ENCODE data around the gene MEGF6.

The MEGF6 gene
- long read RNA-seq, partial matches to known transcripts: 2 of 2 reads
- long read RNA-seq, other reads (novel, unspliced or antisense): 0 of 2 reads

GRCh38 chr1:3611170-3612019, at the start of gene MEGF6:
Gene MEGF6 (minus strand): TSS chr1:3611508. CDS start chr1:3611268, 240 bp downstream.
- peaks cover 8% of the 10 kb centered on the region for H3K27me3 ChIP-seq (ENCODE audit: insufficient read depth, poor library complexity, severe bottlenecking)
- DNase-seq (ENCODE audit: low read depth in 1 of 2, low spot score in 1 of 2): peak in 1 of 2 experiments; percentile 65
- peak within 1 kb of the TSS; percentile 12; the same call in 1 of the 2 replicates for H3K4me3 ChIP-seq (replicated peaks; ENCODE audit: insufficient read depth, low read length)
- H3K27ac ChIP-seq (replicated peaks): peak within 1 kb of the TSS; percentile 50
- no peak for TF ChIP-seq CTCF (IDR thresholded peaks at IDR 0.05; ENCODE audit: insufficient read depth, low read length)
- TF ChIP-seq POLR2AphosphoS5 (IDR thresholded peaks at IDR 0.05; ENCODE audit: low read depth): no peak
- TF ChIP-seq REST (IDR thresholded peaks at IDR 0.05; ENCODE audit: insufficient replicate concordance, low read depth): no peak
- no peak for TF ChIP-seq GABPA (IDR thresholded peaks at IDR 0.05; ENCODE audit: low read depth)
- TF ChIP-seq SPI1 (IDR thresholded peaks at IDR 0.05; ENCODE audit: borderline replicate concordance, low read depth): no peak

GRCh38 chr1:3660704-3661103, 49.4 kb upstream of the MEGF6 start:
- H3K27me3 ChIP-seq (ENCODE audit: insufficient read depth, poor library complexity, severe bottlenecking): peaks cover 12% of the 10 kb centered on the region
- no peak overlapping the region for H3K27ac ChIP-seq (replicated peaks)
- TF ChIP-seq POLR2AphosphoS5 (IDR thresholded peaks at IDR 0.05; ENCODE audit: low read depth) (no peak), SPI1 (IDR thresholded peaks at IDR 0.05; ENCODE audit: borderline replicate concordance, low read depth) (no peak), REST (IDR thresholded peaks at IDR 0.05; ENCODE audit: insufficient replicate concordance, low read depth) (no peak), CTCF (IDR thresholded peaks at IDR 0.05; ENCODE audit: insufficient read depth, low read length) (no peak), GABPA (IDR thresholded peaks at IDR 0.05; ENCODE audit: low read depth) (no peak)
- DNase-seq (ENCODE audit: low read depth in 1 of 2, low spot score in 1 of 2): no peak
- H3K4me3 ChIP-seq (replicated peaks; ENCODE audit: insufficient read depth, low read length): no peak overlapping the region

- no peak overlapping the region for H3K27ac ChIP-seq (replicated peaks)
- no peak for DNase-seq (ENCODE audit: low read depth in 1 of 2, low spot score in 1 of 2)
- H3K4me3 ChIP-seq (replicated peaks; ENCODE audit: insufficient read depth, low read length): no peak overlapping the region
- peaks cover 26% of the 10 kb centered on the region for H3K27me3 ChIP-seq (ENCODE audit: insufficient read depth, poor library complexity, severe bottlenecking)
- TF ChIP-seq SPI1 (IDR thresholded peaks at IDR 0.05; ENCODE audit: borderline replicate concordance, low read depth): no peak
- TF ChIP-seq GABPA (IDR thresholded peaks at IDR 0.05; ENCODE audit: low read depth): no peak
- TF ChIP-seq CTCF (IDR thresholded peaks at IDR 0.05; ENCODE audit: insufficient read depth, low read length): no peak
- TF ChIP-seq POLR2AphosphoS5 (IDR thresholded peaks at IDR 0.05; ENCODE audit: low read depth): no peak
- TF ChIP-seq REST (IDR thresholded peaks at IDR 0.05; ENCODE audit: insufficient replicate concordance, low read depth): no peak
Measured at GRCh38 chr1:3659093-3659492, 47.8 kb upstream of the MEGF6 start.
